Activated CD8-positive, alpha-beta memory T cell treated with anti-CD3 and anti-CD28 coated beads, Interleukin-2, amount 50 U/mL, for 4 hours (primary cell): ENCODE data around the gene EBNA1BP2.
"Not testable (repeated sequence)": the region's sequence is repeated elsewhere in the genome, so short reads cannot be mapped to it uniquely, and the experiment has no call there.

Source experiments
- DNase-seq: peaks from one replicate; pipeline ENCODE4 v3.0.0-alpha.2; 2020

EBNA1BP2 gene

GRCh38 chr1:43171876-43172526 is at the start of gene EBNA1BP2, which contains the start of gene CFAP57:
EBNA1BP2 (minus strand) TSS chr1:43172290; CDS start chr1:43172118, 172 bp downstream.
CFAP57 (plus strand) TSS chr1:43172330; CDS start chr1:43172754, 424 bp downstream.
- DNase-seq, result peak; percentile 88

GRCh38 chr1:43221797-43222196 is 49.7 kb upstream of the EBNA1BP2 start:
- DNase-seq, result no peak

- DNase-seq, result no peak
Observed at GRCh38 chr1:43220905-43221778, 49.1 kb upstream of the EBNA1BP2 start.

GRCh38 chr1:43217747-43218146 is 45.7 kb upstream of the EBNA1BP2 start:
- no peak for DNase-seq

GRCh38 chr1:43214501-43215444 is 42.7 kb upstream of the EBNA1BP2 start:
- DNase-seq, result no peak

- DNase-seq, result not testable (repeated sequence)
Observed at GRCh38 chr1:43208277-43208676, 36.2 kb upstream of the EBNA1BP2 start.

- DNase-seq, result no peak
Observed at GRCh38 chr1:43207229-43207853, 35.3 kb upstream of the EBNA1BP2 start.

- DNase-seq, result no peak
Observed at GRCh38 chr1:43206600-43207228, 34.6 kb upstream of the EBNA1BP2 start.

GRCh38 chr1:43205671-43206070 is 33.6 kb upstream of the EBNA1BP2 start:
- DNase-seq, result no peak

- DNase-seq, result no peak
Observed at GRCh38 chr1:43204394-43204793, 32.3 kb upstream of the EBNA1BP2 start.

- no peak for DNase-seq
Observed at GRCh38 chr1:43203859-43204258, 31.8 kb upstream of the EBNA1BP2 start.

- DNase-seq, result no peak
Observed at GRCh38 chr1:43199093-43199726, 27.1 kb upstream of the EBNA1BP2 start.

- DNase-seq, result no peak
Observed at GRCh38 chr1:43197343-43198127, 25.4 kb upstream of the EBNA1BP2 start.

- DNase-seq, result no peak
Observed at GRCh38 chr1:43194509-43194908, 22.4 kb upstream of the EBNA1BP2 start.

- no peak for DNase-seq
Observed at GRCh38 chr1:43188106-43188505, 16.0 kb upstream of the EBNA1BP2 start.

- no peak for DNase-seq
Observed at GRCh38 chr1:43184995-43185394, 12.9 kb upstream of the EBNA1BP2 start.

GRCh38 chr1:43184388-43184787 is 12.3 kb upstream of the EBNA1BP2 start:
- DNase-seq, result no peak

GRCh38 chr1:43177691-43178090 is 5.6 kb upstream of the EBNA1BP2 start:
- no peak for DNase-seq

- DNase-seq, result no peak
Observed at GRCh38 chr1:43174873-43175272, 2.8 kb upstream of the EBNA1BP2 start.

- DNase-seq, result peak; percentile 81
Observed at GRCh38 chr1:43172527-43172972, 460 bp upstream of the EBNA1BP2 start.
